Fibroblast of lung (primary cell): ENCODE data around the gene PLEKHA8. TPM values are rescaled to one million over a fixed set of nuclear protein-coding genes. Genes with fewer than 3 reads are reported as not detected.

Experiments
- DNase-seq, 2 donors: peaks; one replicate each; pipeline versions ENCODE4 v3.0.0 to v3.0.0-alpha.2; 2010; ENCODE audit warnings: low read depth in 2 of 2
- H2AFZ ChIP-seq: 2 replicates; pipeline ENCODE4 v1.5.1; 2012; ENCODE audit warnings: low read length, control low read depth, inconsistent platforms
- H3K27ac ChIP-seq: 2 replicates; pipeline ENCODE4 v1.5.1; 2011; ENCODE audit warnings: low read length, control low read depth; ENCODE audit not compliant: insufficient read depth
- H3K27me3 ChIP-seq: 2 replicates; pipeline ENCODE4 v1.5.1; 2011; ENCODE audit warnings: mild to moderate bottlenecking, low read length; ENCODE audit not compliant: control insufficient read depth, insufficient read depth
- H3K36me3 ChIP-seq: 2 replicates; pipeline ENCODE4 v1.5.1; 2011; ENCODE audit warnings: low read length; ENCODE audit not compliant: control insufficient read depth, insufficient read depth
- H3K4me1 ChIP-seq: 2 replicates; pipeline ENCODE4 v1.5.1; 2011; ENCODE audit warnings: low read length; ENCODE audit not compliant: control insufficient read depth, insufficient read depth; ENCODE audit errors: extremely low read depth
- H3K4me2 ChIP-seq: 2 replicates; pipeline ENCODE4 v1.5.1; 2011; ENCODE audit warnings: low read length, control low read depth; ENCODE audit not compliant: insufficient read depth; ENCODE audit errors: extremely low read depth
- H3K4me3 ChIP-seq, 4 experiments: fragments of 200-600 bp in 1 of 4; sonication (generic) in 1 of 4; replicated peaks in 1 of 4; 2 replicates each; pipeline ENCODE4 v1.5.1; 2011 to 2016; ENCODE audit warnings: low read length in 4 of 4, low read depth in 3 of 4, mild to moderate bottlenecking in 3 of 4, control low read depth in 2 of 4, inconsistent platforms in 1 of 4, mixed read lengths in 1 of 4; ENCODE audit not compliant: insufficient read depth in 1 of 4; ENCODE audit errors: control extremely low read depth in 1 of 4
- H3K79me2 ChIP-seq: 2 replicates; pipeline ENCODE4 v1.5.1; 2012; ENCODE audit warnings: mild to moderate bottlenecking, low read length, inconsistent platforms; ENCODE audit not compliant: control insufficient read depth, insufficient read depth
- H3K9ac ChIP-seq: 2 replicates; pipeline ENCODE4 v1.5.1; 2011; ENCODE audit warnings: mild to moderate bottlenecking, low read length, control low read depth; ENCODE audit not compliant: insufficient read depth
- H3K9me3 ChIP-seq: 2 replicates; pipeline ENCODE4 v1.5.1; 2012; ENCODE audit warnings: low read depth, low read length; ENCODE audit not compliant: control insufficient read depth, insufficient read depth
- H4K20me1 ChIP-seq: 2 replicates; pipeline ENCODE4 v1.5.1; 2011; ENCODE audit warnings: low read length; ENCODE audit not compliant: control insufficient read depth, insufficient read depth; ENCODE audit errors: extremely low read depth
- EZH2 ChIP-seq: IDR thresholded peaks from 2 replicates; pipeline ENCODE4 v1.5.1; 2012; ENCODE audit warnings: low read length, control low read depth, mild to moderate bottlenecking; ENCODE audit errors: missing control alignments
- polyA plus RNA-seq, 2 donors: library from polyadenylated mRNA; depleted of rRNA in 1 of 2; stranded (reverse) in 1 of 2; unstranded in 1 of 2; fragments of >200 nt; gene quantifications; 2 replicates each; pipeline ENCODE4 v1.2.1, GENCODE V29; 2011 to 2012; ENCODE audit warnings: missing spikeins in 1 of 2
- total RNA-seq: library from RNA; depleted of rRNA; stranded (reverse); fragments of >200 nt; gene quantifications from 2 replicates; pipeline ENCODE4 v1.2.1, GENCODE V29; 2014
- TF ChIP-seq, protein P1 (sequence below), 2 donors: IDR thresholded peaks in 1 of 2; conservative IDR thresholded peaks in 1 of 2; 1 replicate in 1 of 2; 2 replicates in 1 of 2; pipeline ENCODE4 v1.5.1; 2011 to 2012; ENCODE audit warnings: low read length in 2 of 2, control low read depth in 1 of 2, inconsistent platforms in 1 of 2, low read depth in 1 of 2, mild to moderate bottlenecking in 1 of 2

PLEKHA8 gene
- total and polyA plus RNA-seq, 2 donors (not counting 1 experiment from before 2014, with no cell fraction given) = 9.5 to 15.5 TPM

DNA sequence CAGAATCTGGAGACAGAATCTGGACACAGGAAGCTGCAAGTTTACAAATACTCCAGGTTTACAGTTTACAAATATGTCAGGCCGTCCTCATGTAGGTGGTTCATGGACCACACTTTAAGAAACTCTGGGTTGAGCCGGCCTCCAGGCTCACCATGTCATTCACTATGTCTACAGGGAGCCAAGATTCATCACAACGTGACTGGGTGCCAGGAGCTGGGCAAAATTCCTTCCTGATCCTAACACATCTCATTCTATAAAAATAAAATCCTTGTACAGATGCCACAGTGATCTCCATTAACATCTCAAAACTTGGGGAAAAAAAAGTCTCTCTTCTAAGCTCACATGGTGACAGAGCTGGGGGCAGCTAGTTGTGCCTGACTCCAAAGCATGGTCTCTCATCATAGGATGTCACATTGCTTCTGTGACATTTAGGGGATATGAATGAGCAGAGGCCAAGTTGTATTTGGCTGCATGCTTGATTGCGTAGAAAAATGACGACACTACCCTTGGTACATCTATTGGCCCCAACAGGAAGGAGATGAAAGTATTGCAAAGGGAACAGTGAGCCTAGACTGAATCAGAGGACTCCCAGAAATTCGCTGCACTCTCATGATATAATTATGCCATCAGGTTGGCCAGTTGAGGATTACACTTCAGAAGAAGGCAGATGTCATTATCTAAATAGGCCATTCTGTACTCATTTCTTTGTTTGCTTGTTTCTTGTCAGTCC lies 142.4 kb downstream of the PLEKHA8 start:
- peaks cover 22% of the 10 kb centered on the region for H3K4me1 ChIP-seq
- DNase-seq = no peak
- no peaks in the 10 kb centered on the region for H3K36me3 ChIP-seq
- H3K4me2 ChIP-seq = no peak overlapping the region
- no peaks in the 10 kb centered on the region for H4K20me1 ChIP-seq
- H2AFZ ChIP-seq = no peak overlapping the region
- H3K79me2 ChIP-seq = no peaks in the 10 kb centered on the region
- H3K9me3 ChIP-seq = no peaks in the 10 kb centered on the region
- H3K27me3 ChIP-seq = no peaks in the 10 kb centered on the region
- no peak overlapping the region for H3K27ac ChIP-seq
- no peak overlapping the region for H3K9ac ChIP-seq
- H3K4me3 ChIP-seq = no peak overlapping the region
- TF ChIP-seq, protein P1, sequence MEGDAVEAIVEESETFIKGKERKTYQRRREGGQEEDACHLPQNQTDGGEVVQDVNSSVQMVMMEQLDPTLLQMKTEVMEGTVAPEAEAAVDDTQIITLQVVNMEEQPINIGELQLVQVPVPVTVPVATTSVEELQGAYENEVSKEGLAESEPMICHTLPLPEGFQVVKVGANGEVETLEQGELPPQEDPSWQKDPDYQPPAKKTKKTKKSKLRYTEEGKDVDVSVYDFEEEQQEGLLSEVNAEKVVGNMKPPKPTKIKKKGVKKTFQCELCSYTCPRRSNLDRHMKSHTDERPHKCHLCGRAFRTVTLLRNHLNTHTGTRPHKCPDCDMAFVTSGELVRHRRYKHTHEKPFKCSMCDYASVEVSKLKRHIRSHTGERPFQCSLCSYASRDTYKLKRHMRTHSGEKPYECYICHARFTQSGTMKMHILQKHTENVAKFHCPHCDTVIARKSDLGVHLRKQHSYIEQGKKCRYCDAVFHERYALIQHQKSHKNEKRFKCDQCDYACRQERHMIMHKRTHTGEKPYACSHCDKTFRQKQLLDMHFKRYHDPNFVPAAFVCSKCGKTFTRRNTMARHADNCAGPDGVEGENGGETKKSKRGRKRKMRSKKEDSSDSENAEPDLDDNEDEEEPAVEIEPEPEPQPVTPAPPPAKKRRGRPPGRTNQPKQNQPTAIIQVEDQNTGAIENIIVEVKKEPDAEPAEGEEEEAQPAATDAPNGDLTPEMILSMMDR (conservative IDR thresholded peaks at IDR 0.05 in 1 of 2, IDR thresholded peaks at IDR 0.05 in 1 of 2; ENCODE audit: low read depth in 1 of 2, low read length in 2 of 2) = no peak
- no peak for TF ChIP-seq EZH2

DNA sequence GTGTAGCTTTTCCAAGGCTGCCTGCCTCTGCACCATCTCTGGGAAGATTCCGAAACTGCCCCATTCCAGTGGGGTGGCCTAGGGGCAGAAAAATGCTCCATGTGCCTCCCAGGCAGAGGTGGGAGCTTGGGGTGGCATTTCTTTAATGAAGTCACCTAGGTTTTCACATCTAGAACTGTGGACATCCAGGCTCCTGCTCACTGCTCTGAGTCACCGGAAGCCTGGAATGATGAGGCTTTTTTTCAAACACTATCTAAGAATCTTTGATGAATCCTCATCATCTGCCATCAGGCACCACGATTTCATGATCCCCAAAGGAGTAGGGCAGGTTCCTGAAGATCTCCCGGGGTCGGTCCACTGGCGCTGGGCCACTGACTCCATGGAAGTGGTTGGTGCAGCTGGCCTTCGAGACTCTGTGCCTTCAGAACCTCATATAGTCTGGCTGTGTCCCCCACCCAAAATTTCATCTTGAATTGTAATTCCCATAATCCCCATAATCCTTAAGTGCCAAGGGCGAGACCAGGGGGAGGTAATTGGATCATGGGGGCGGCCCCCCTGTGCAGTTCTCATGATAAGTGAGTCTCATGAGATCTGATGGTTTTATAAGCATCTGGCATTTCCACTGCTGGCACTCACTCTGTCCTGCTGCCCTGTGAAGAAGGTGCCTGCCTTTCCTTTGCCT lies 143.7 kb downstream of the PLEKHA8 start:
- no peak overlapping the region for H2AFZ ChIP-seq
- no peaks in the 10 kb centered on the region for H3K27me3 ChIP-seq
- DNase-seq = peak in 1 of 2 donors; percentile 41
- H3K36me3 ChIP-seq = no peaks in the 10 kb centered on the region
- no peaks in the 10 kb centered on the region for H3K9me3 ChIP-seq
- H3K4me2 ChIP-seq = no peak overlapping the region
- H4K20me1 ChIP-seq = no peaks in the 10 kb centered on the region
- H3K4me3 ChIP-seq = no peak overlapping the region
- H3K4me1 ChIP-seq = peaks cover 22% of the 10 kb centered on the region
- no peak overlapping the region for H3K27ac ChIP-seq
- H3K9ac ChIP-seq = no peak overlapping the region
- H3K79me2 ChIP-seq = no peaks in the 10 kb centered on the region
- no peak for TF ChIP-seq EZH2
- TF ChIP-seq, protein P1 (conservative IDR thresholded peaks at IDR 0.05 in 1 of 2, IDR thresholded peaks at IDR 0.05 in 1 of 2; ENCODE audit: low read depth in 1 of 2, low read length in 2 of 2) = no peak

DNA sequence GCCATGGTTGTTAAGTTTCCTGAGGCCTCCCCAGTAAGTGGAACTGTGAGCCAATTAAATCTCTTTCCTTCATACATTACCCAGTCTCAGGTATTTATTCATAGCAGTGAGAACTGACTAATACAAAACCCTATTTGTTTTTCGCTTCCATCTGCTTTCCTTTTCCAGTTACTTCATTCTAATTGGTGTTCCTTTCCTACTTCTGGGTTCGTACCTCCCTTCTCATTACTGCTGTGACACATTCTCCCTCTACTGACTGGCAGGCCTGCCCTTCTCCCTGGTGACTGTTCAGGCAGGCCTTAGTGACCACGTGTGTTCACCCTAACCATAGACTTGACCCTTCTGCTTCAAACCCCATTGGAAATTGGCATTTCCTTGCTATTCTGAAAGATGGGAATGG lies 144.2 kb downstream of the PLEKHA8 start:
- no peak for DNase-seq
- Histone ChIP-seq H4K20me1 (no peaks in the 10 kb centered on the region), H3K9ac (no peak overlapping the region), H3K79me2 (no peaks in the 10 kb centered on the region), H3K36me3 (no peaks in the 10 kb centered on the region), H3K9me3 (no peaks in the 10 kb centered on the region), H3K27ac (peak overlapping the region; percentile 23), H3K4me1 (peaks cover 22% of the 10 kb centered on the region), H3K4me2 (no peak overlapping the region), H3K4me3 (no peak overlapping the region), H3K27me3 (no peaks in the 10 kb centered on the region), H2AFZ (no peak overlapping the region)
- TF ChIP-seq EZH2 = no peak
- TF ChIP-seq, protein P1 (conservative IDR thresholded peaks at IDR 0.05 in 1 of 2, IDR thresholded peaks at IDR 0.05 in 1 of 2; ENCODE audit: low read depth in 1 of 2, low read length in 2 of 2) = no peak
